OCI-LY7 (cell line): Measurements from ENCODE around the gene CDC42BPA. TPM values are rescaled to one million over a fixed set of nuclear protein-coding genes. Genes with fewer than 3 reads are reported as not detected.

ENCODE experiments used
- BruUV-seq: library from RNA; stranded (reverse); fragments of 400-500 nt; replicated peaks from 2 replicates; lab custom pipeline; 2021; lab: Mats Ljungman, UMichigan
- CTCF ChIA-PET: fragments of 300-600 bp; sonication (Branson Sonifier 250); formaldehyde crosslinking; loops from one replicate; lab custom pipeline; 2022; ENCODE audit warnings: antibody characterized with exemption; ENCODE audit not compliant: unreplicated experiment; lab: Charles Lee
- POLR2A ChIA-PET: fragments of 300-600 bp; sonication (Branson Sonifier 250); formaldehyde crosslinking; loops from one replicate; lab custom pipeline; 2022; ENCODE audit warnings: antibody characterized with exemption; lab: Charles Lee
- DNase-seq: peaks from one replicate; pipeline ENCODE4 v3.0.0-alpha.2; 2015; ENCODE audit warnings: low spot score
- H2AFZ ChIP-seq: fragments of 200-600 bp; sonication (generic), shearing (Covaris generic); 2 replicates; pipeline ENCODE4 v1.6.1; 2014; ENCODE audit warnings: mild to moderate bottlenecking, antibody characterized with exemption, low read length, moderate library complexity
- H3K27ac ChIP-seq: fragments of 200-600 bp; sonication (generic); 2 replicates; pipeline ENCODE4 v1.5.1; 2014; ENCODE audit warnings: mixed run types, low read depth, mild to moderate bottlenecking, moderate library complexity, low read length, inconsistent platforms; ENCODE audit not compliant: poor library complexity, severe bottlenecking
- H3K36me3 ChIP-seq: fragments of 200-600 bp; sonication (generic); 2 replicates; pipeline ENCODE4 v1.6.1; 2014; ENCODE audit warnings: mild to moderate bottlenecking, antibody characterized with exemption, low read length, moderate library complexity, mixed read lengths; ENCODE audit not compliant: insufficient read depth
- H3K4me1 ChIP-seq: fragments of 200-600 bp; sonication (generic); 2 replicates; pipeline ENCODE4 v1.5.1; 2014; ENCODE audit warnings: mild to moderate bottlenecking, low read length; ENCODE audit not compliant: insufficient read depth, poor library complexity, severe bottlenecking
- H3K4me2 ChIP-seq: fragments of 200-600 bp; sonication (generic); 2 replicates; pipeline ENCODE4 v1.6.1; 2014; ENCODE audit warnings: mild to moderate bottlenecking, low read length
- H3K4me3 ChIP-seq: fragments of 200-600 bp; sonication (generic); 2 replicates; pipeline ENCODE4 v1.5.1; 2014; ENCODE audit warnings: mild to moderate bottlenecking, low read depth, low read length; ENCODE audit not compliant: poor library complexity, severe bottlenecking
- H3K79me2 ChIP-seq: fragments of 200-600 bp; sonication (generic); 2 replicates; pipeline ENCODE4 v1.6.1; 2016; ENCODE audit warnings: low read depth, mild to moderate bottlenecking, low read length, moderate library complexity, mixed read lengths; ENCODE audit not compliant: insufficient read depth
- H3K9me2 ChIP-seq: fragments of 200-600 bp; sonication (generic); 2 replicates; pipeline ENCODE4 v1.6.1; 2016; ENCODE audit warnings: mild to moderate bottlenecking, low read length, mixed read lengths; ENCODE audit not compliant: insufficient read depth
- H3K9me3 ChIP-seq: fragments of 200-600 bp; sonication (generic); 2 replicates; pipeline ENCODE4 v1.6.1; 2014; ENCODE audit warnings: mild to moderate bottlenecking, mixed run types, low read length, mixed read lengths
- H4K20me1 ChIP-seq: fragments of 200-600 bp; sonication (generic); 2 replicates; pipeline ENCODE4 v1.6.1; 2014; ENCODE audit warnings: mild to moderate bottlenecking, antibody characterized with exemption, low read length, moderate library complexity, mixed read lengths; ENCODE audit not compliant: insufficient read depth
- CTCF ChIP-seq: fragments of 200-600 bp; sonication (generic); conservative IDR thresholded peaks from 2 replicates; pipeline ENCODE4 v1.5.1; 2014; ENCODE audit warnings: mild to moderate bottlenecking, antibody characterized with exemption, low read length, moderate library complexity, mixed read lengths
- EZH2phosphoT487 ChIP-seq: fragments of 200-600 bp; sonication (generic); IDR thresholded peaks from 2 replicates; pipeline ENCODE4 v1.6.1; 2018; ENCODE audit warnings: low read depth, borderline replicate concordance, mild to moderate bottlenecking, mixed run types, antibody characterized with exemption, low read length, moderate library complexity, mixed read lengths
- intact Hi-C: fragments of 100-400 bp; cut with micrococcal nuclease; formaldehyde crosslinking; loops from one replicate; pipeline ENCODE4 v1.10.0; 2022; ENCODE audit not compliant: unreplicated experiment
- total RNA-seq, 2 experiments: library from RNA; depleted of rRNA in 1 of 2; stranded (reverse); fragments of >200 nt in 1 of 2; shearing (Covaris generic) in 1 of 2; gene quantifications; 2 replicates each; pipeline ENCODE4 v1.2.3, GENCODE V29; 2014 to 2022

The CDC42BPA gene
- total RNA-seq, 2 experiments from 2014 or later = not detected

DNA sequence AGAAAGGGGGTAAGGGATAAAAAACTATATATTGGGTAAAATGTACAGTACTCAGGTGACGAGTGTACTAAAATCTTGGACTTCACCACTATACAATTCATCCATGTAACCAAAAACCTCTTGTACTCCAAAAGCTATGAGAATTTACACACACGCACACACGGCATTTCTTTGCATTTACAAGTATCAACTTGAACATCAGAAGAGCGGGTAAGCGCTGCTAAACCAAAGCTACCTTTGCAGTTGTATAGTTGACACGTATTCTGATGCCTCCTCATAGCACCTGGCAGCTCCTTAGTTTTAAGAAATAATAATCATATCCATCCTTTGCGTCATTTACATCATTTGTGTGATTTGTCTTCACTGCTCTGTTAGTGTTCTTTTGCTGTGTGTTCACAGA, 17.6 kb downstream of the CDC42BPA start:
- Histone ChIP-seq H3K9me3 (no peaks in the 10 kb centered on the region), H3K79me2 (no peaks in the 10 kb centered on the region), H3K4me1 (no peaks in the 10 kb centered on the region), H3K27ac (no peak overlapping the region), H3K4me3 (no peak overlapping the region), H3K4me2 (no peak overlapping the region), H2AFZ (no peak overlapping the region), H3K9me2 (no peaks in the 10 kb centered on the region), H3K36me3 (no peaks in the 10 kb centered on the region), H4K20me1 (no peaks in the 10 kb centered on the region)
- no peak for DNase-seq
- ChIA-PET POLR2A (interaction anchor here (0.9 kb wide), 2 partner anchors 12 to 22 kb away, joined by 3 read pairs; no protein-coding TSS in a partner anchor), CTCF (no interaction called here)
- TF ChIP-seq EZH2phosphoT487 (no peak), CTCF (no peak)
- no TSS peak for BruUV-seq
- intact Hi-C loops = no loop called here

GRCh38 chr1:227299688-227300087, 18.6 kb downstream of the CDC42BPA start:
- H3K9me3 ChIP-seq = no peaks in the 10 kb centered on the region
- H3K36me3 ChIP-seq = no peaks in the 10 kb centered on the region
- no TSS peak for BruUV-seq
- H2AFZ ChIP-seq = no peak overlapping the region
- CTCF ChIA-PET = no interaction called here
- POLR2A ChIA-PET = no interaction called here
- TF ChIP-seq EZH2phosphoT487 (no peak), CTCF (no peak)
- no peak overlapping the region for H3K27ac ChIP-seq
- H4K20me1 ChIP-seq = no peaks in the 10 kb centered on the region
- H3K79me2 ChIP-seq = no peaks in the 10 kb centered on the region
- no peak overlapping the region for H3K4me3 ChIP-seq
- H3K4me2 ChIP-seq = no peak overlapping the region
- intact Hi-C loops = no loop called here
- H3K4me1 ChIP-seq = no peaks in the 10 kb centered on the region
- no peaks in the 10 kb centered on the region for H3K9me2 ChIP-seq
- DNase-seq = no peak

DNA sequence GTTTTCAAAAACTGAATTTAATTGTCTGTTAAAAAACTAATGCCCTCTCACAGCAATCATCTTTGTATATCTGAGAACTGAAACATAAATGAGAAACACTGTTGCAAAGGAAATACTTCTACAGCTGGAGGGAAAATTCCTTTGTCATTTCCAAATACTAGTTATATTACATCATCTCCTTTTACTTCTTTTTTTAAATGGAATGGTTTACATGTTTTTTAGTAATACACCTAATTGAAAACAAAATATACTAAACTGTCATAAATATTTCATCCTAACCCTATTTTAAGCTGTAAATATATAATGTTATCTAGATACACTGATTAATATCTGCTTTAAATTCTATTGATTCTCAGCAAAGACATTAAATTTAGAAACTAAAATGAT, 19.1 kb downstream of the CDC42BPA start:
- intact Hi-C loops = no loop called here
- TF ChIP-seq EZH2phosphoT487 (no peak), CTCF (no peak)
- Histone ChIP-seq H3K36me3 (no peaks in the 10 kb centered on the region), H3K79me2 (no peaks in the 10 kb centered on the region), H3K4me2 (no peak overlapping the region), H3K9me3 (no peaks in the 10 kb centered on the region), H4K20me1 (no peaks in the 10 kb centered on the region), H3K27ac (no peak overlapping the region), H3K4me3 (no peak overlapping the region), H3K4me1 (no peaks in the 10 kb centered on the region), H2AFZ (no peak overlapping the region), H3K9me2 (no peaks in the 10 kb centered on the region)
- no peak for DNase-seq
- CTCF ChIA-PET = no interaction called here
- no TSS peak for BruUV-seq
- POLR2A ChIA-PET = no interaction called here
